Neural cell (in vitro differentiated cells): ENCODE data around the gene SFXN4. TPM values are rescaled to one million over a fixed set of nuclear protein-coding genes. Genes with fewer than 3 reads are reported as not detected.

ENCODE experiments used
- H2AFZ ChIP-seq: fragments of 200-600, 300-800 bp; sonication (generic), shearing (Covaris generic); 2 replicates; pipeline ENCODE4 v1.6.0; 2014; ENCODE audit warnings: low read depth, mild to moderate bottlenecking, antibody characterized with exemption, low read length, moderate library complexity
- H3F3A ChIP-seq: fragments of 200-600 bp; shearing (Covaris generic); 2 replicates; pipeline ENCODE4 v1.6.1; 2016; ENCODE audit warnings: mild to moderate bottlenecking, moderate library complexity, mixed read lengths, antibody characterized with exemption, low read length; ENCODE audit not compliant: insufficient read depth, poor library complexity, severe bottlenecking
- H3K27ac ChIP-seq: fragments of 200-600, 300-800 bp; sonication (generic), shearing (Covaris generic); 2 replicates; pipeline ENCODE4 v1.5.1; 2014; ENCODE audit warnings: mild to moderate bottlenecking, low read length, moderate library complexity
- H3K27me3 ChIP-seq: fragments of 300-800, 200-600 bp; sonication (generic), shearing (Covaris generic); 2 replicates; pipeline ENCODE4 v1.6.0; 2014; ENCODE audit warnings: mild to moderate bottlenecking, low read depth, low read length, moderate library complexity; ENCODE audit not compliant: insufficient read depth
- H3K36me3 ChIP-seq: fragments of 300-800, 200-600 bp; sonication (generic), shearing (Covaris generic); 2 replicates; pipeline ENCODE4 v1.5.1; 2014; ENCODE audit warnings: mild to moderate bottlenecking, antibody characterized with exemption, low read length, moderate library complexity; ENCODE audit not compliant: insufficient read depth
- H3K4me2 ChIP-seq: fragments of 300-800, 200-600 bp; sonication (generic), shearing (Covaris generic); 2 replicates; pipeline ENCODE4 v1.6.0; 2014; ENCODE audit warnings: mild to moderate bottlenecking, low read length
- H3K4me3 ChIP-seq: fragments of 300-800, 200-600 bp; sonication (generic), shearing (Covaris generic); 2 replicates; pipeline ENCODE4 v1.5.1; 2014; ENCODE audit warnings: mild to moderate bottlenecking, low read length, moderate library complexity
- H3K79me2 ChIP-seq: fragments of 200-600 bp; shearing (Covaris generic); replicated peaks from 2 replicates; pipeline ENCODE4 v1.6.0; 2014; ENCODE audit warnings: mild to moderate bottlenecking, low read length, moderate library complexity; ENCODE audit not compliant: insufficient read depth
- H3K9ac ChIP-seq: fragments of 300-800, 200-600 bp; sonication (generic), shearing (Covaris generic); 2 replicates; pipeline ENCODE4 v1.6.1; 2016; ENCODE audit warnings: mild to moderate bottlenecking, low read length, mixed read lengths
- H3K9me2 ChIP-seq: fragments of 200-600 bp; shearing (Covaris generic); 2 replicates; pipeline ENCODE4 v1.6.1; 2016; ENCODE audit warnings: mild to moderate bottlenecking, low read length, mixed read lengths; ENCODE audit not compliant: insufficient read depth
- H3K9me3 ChIP-seq: fragments of 200-600, 300-800 bp; sonication (generic), shearing (Covaris generic); 2 replicates; pipeline ENCODE4 v1.6.1; 2016; ENCODE audit warnings: mild to moderate bottlenecking, mixed run types, low read length, moderate library complexity, mixed read lengths
- H4K20me1 ChIP-seq: fragments of 200-600 bp; shearing (Covaris generic); 2 replicates; pipeline ENCODE4 v1.6.1; 2016; ENCODE audit warnings: mild to moderate bottlenecking, mixed run types; ENCODE audit not compliant: insufficient read depth
- EP300 ChIP-seq: fragments of 450-650 bp; conservative IDR thresholded peaks from 2 replicates; pipeline ENCODE4 v1.6.1; 2014; ENCODE audit warnings: antibody characterized with exemption, mild to moderate bottlenecking, moderate library complexity; ENCODE audit not compliant: poor library complexity, severe bottlenecking
- EZH2 ChIP-seq: fragments of 200-600, 300-800 bp; shearing (Covaris generic), sonication (generic); IDR thresholded peaks from 2 replicates; pipeline ENCODE4 v1.6.1; 2014; ENCODE audit warnings: antibody characterized with exemption, low read length, borderline replicate concordance, mild to moderate bottlenecking; ENCODE audit not compliant: insufficient read depth, poor library complexity, severe bottlenecking
- MXI1 ChIP-seq: fragments of 450-650 bp; conservative IDR thresholded peaks from 2 replicates; pipeline ENCODE4 v1.6.1; 2014; ENCODE audit warnings: antibody characterized with exemption, mild to moderate bottlenecking; ENCODE audit not compliant: poor library complexity, severe bottlenecking
- POLR2AphosphoS5 ChIP-seq: IDR thresholded peaks from 2 replicates; pipeline ENCODE4 v1.6.1; 2012
- RAD21 ChIP-seq: fragments of 450-650 bp; conservative IDR thresholded peaks from 2 replicates; pipeline ENCODE4 v1.6.1; 2014; ENCODE audit warnings: antibody characterized with exemption, mild to moderate bottlenecking, moderate library complexity
- SMC3 ChIP-seq: fragments of 450-650 bp; conservative IDR thresholded peaks from 2 replicates; pipeline ENCODE4 v1.6.1; 2014; ENCODE audit warnings: antibody characterized with exemption, mild to moderate bottlenecking, moderate library complexity; ENCODE audit not compliant: poor library complexity
- TAF1 ChIP-seq: IDR thresholded peaks from 2 replicates; pipeline ENCODE4 v1.6.1; 2012; ENCODE audit warnings: low read depth
- polyA plus RNA-seq: library from polyadenylated mRNA; depleted of rRNA; stranded (reverse); fragments of >200 nt; gene quantifications from 2 replicates; pipeline ENCODE4 v1.2.3, GENCODE V29; 2014
- TF ChIP-seq, protein P1 (sequence below): fragments of 450-650 bp; IDR thresholded peaks from 2 replicates; pipeline ENCODE4 v1.5.1; 2014; ENCODE audit warnings: antibody characterized with exemption, mild to moderate bottlenecking, moderate library complexity; ENCODE audit not compliant: poor library complexity, severe bottlenecking
- TF ChIP-seq, protein P2 (sequence below): IDR thresholded peaks from 2 replicates; pipeline ENCODE4 v1.6.1; 2012; ENCODE audit warnings: borderline replicate concordance

SFXN4 gene
- polyA plus RNA-seq, 1 donor from 2014 or later, result 23.7 TPM

DNA sequence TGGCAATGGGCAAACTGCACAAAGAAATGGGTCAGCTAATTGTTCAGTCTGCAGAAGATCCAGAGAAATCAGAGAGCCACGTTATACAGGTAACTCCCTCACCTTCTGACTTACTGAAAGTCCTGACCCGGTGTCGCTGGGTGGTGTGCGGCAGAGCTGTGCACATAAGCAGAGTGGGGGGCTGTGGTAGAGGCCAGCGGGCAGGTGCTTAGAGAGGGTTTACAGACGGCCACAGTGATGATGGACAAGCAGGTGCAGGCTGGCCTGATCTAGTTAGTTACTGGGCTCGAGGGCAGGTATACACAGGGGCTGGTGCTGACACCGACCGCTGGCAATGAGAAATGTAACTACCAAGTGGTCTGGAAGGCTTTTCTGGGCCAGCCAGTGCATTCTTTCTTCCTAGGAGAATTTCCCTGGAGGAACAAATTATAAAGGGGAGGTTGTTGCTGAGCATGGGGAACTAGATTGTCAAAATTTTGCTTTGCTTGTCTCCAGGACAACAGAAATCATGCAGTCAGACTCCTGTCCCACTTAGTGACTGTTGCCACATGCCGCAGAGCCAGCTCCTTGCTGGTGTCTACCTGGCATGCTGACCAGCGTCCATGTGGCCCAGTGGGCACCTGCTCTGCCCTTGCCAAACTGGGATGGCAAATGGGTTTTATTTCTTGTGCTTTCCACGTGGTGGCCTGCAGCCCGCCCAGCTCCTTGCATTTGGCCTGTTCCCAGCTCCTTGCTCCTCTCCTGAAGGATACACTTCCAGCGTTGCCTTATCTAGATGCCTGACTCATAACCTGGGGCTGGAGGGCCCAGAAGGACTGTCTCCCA lies 32.8 kb downstream of the SFXN4 start:
- H3K36me3 ChIP-seq, result peaks cover 13% of the 10 kb centered on the region
- H3K4me3 ChIP-seq, result no peak overlapping the region
- no peaks in the 10 kb centered on the region for H3K9me2 ChIP-seq
- no peak overlapping the region for H3K4me2 ChIP-seq
- H3K27me3 ChIP-seq, result no peaks in the 10 kb centered on the region
- no peaks in the 10 kb centered on the region for H3K79me2 ChIP-seq
- H3F3A ChIP-seq, result no peaks in the 10 kb centered on the region
- H3K27ac ChIP-seq, result no peak overlapping the region
- no peak overlapping the region for H3K9ac ChIP-seq
- no peaks in the 10 kb centered on the region for H4K20me1 ChIP-seq
- H3K9me3 ChIP-seq, result no peaks in the 10 kb centered on the region
- no peak overlapping the region for H2AFZ ChIP-seq
- TF ChIP-seq TAF1, result no peak
- TF ChIP-seq EZH2, result no peak
- no peak for TF ChIP-seq EP300
- TF ChIP-seq, protein P1, sequence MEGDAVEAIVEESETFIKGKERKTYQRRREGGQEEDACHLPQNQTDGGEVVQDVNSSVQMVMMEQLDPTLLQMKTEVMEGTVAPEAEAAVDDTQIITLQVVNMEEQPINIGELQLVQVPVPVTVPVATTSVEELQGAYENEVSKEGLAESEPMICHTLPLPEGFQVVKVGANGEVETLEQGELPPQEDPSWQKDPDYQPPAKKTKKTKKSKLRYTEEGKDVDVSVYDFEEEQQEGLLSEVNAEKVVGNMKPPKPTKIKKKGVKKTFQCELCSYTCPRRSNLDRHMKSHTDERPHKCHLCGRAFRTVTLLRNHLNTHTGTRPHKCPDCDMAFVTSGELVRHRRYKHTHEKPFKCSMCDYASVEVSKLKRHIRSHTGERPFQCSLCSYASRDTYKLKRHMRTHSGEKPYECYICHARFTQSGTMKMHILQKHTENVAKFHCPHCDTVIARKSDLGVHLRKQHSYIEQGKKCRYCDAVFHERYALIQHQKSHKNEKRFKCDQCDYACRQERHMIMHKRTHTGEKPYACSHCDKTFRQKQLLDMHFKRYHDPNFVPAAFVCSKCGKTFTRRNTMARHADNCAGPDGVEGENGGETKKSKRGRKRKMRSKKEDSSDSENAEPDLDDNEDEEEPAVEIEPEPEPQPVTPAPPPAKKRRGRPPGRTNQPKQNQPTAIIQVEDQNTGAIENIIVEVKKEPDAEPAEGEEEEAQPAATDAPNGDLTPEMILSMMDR, result no peak
- no peak for TF ChIP-seq POLR2AphosphoS5
- TF ChIP-seq RAD21, result no peak
- no peak for TF ChIP-seq MXI1
- TF ChIP-seq, protein P2, sequence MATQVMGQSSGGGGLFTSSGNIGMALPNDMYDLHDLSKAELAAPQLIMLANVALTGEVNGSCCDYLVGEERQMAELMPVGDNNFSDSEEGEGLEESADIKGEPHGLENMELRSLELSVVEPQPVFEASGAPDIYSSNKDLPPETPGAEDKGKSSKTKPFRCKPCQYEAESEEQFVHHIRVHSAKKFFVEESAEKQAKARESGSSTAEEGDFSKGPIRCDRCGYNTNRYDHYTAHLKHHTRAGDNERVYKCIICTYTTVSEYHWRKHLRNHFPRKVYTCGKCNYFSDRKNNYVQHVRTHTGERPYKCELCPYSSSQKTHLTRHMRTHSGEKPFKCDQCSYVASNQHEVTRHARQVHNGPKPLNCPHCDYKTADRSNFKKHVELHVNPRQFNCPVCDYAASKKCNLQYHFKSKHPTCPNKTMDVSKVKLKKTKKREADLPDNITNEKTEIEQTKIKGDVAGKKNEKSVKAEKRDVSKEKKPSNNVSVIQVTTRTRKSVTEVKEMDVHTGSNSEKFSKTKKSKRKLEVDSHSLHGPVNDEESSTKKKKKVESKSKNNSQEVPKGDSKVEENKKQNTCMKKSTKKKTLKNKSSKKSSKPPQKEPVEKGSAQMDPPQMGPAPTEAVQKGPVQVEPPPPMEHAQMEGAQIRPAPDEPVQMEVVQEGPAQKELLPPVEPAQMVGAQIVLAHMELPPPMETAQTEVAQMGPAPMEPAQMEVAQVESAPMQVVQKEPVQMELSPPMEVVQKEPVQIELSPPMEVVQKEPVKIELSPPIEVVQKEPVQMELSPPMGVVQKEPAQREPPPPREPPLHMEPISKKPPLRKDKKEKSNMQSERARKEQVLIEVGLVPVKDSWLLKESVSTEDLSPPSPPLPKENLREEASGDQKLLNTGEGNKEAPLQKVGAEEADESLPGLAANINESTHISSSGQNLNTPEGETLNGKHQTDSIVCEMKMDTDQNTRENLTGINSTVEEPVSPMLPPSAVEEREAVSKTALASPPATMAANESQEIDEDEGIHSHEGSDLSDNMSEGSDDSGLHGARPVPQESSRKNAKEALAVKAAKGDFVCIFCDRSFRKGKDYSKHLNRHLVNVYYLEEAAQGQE, result no peak

DNA sequence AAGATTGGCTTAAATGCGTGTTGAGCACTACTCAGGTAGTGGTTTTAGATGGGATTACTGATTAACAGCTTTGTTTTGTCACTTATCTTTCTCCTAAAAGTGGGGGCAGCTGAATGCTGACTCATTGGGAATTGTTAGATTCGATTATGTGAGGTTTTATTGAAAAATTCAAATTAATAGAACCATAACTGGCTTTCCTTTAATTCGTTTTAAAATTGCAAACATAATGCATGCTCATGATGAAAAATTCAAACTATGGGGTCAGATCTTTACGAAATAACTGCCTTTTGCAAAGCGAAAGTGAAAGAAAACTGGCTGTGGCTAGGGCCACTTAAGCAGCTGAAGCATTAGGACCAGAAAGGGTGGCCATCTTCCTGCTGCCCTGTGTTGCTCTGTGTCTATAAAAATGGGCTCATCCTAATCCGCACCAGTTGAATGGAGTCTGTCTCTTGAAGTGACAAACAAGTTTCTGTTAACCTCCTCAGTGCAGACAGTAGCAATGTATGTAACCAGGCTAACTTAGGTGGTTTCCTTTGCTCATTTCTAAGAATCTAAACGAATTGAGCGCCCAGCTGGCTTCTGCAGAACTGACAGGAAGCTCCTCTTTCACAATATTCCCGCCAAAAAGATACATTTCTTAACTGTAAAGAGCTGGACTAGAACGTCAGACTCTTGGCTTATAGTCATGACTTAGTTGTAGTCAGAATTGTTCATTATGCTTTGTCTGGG lies 33.8 kb downstream of the SFXN4 start:
- H3K27ac ChIP-seq, result no peak overlapping the region
- H2AFZ ChIP-seq, result no peak overlapping the region
- no peak overlapping the region for H3K9ac ChIP-seq
- H3K4me2 ChIP-seq, result no peak overlapping the region
- H3K27me3 ChIP-seq, result no peaks in the 10 kb centered on the region
- H3K9me2 ChIP-seq, result no peaks in the 10 kb centered on the region
- H3K36me3 ChIP-seq, result peaks cover 13% of the 10 kb centered on the region
- no peaks in the 10 kb centered on the region for H3K9me3 ChIP-seq
- TF ChIP-seq MXI1 (no peak), RAD21 (no peak), EP300 (no peak), POLR2AphosphoS5 (no peak), TAF1 (no peak), SMC3 (no peak), EZH2 (no peak)
- TF ChIP-seq, protein P1, result no peak
- TF ChIP-seq, protein P2, result no peak
- no peaks in the 10 kb centered on the region for H3K79me2 ChIP-seq
- H4K20me1 ChIP-seq, result no peaks in the 10 kb centered on the region
- H3F3A ChIP-seq, result no peaks in the 10 kb centered on the region
- H3K4me3 ChIP-seq, result no peak overlapping the region
